ENCODE data around the gene IER2. TPM values are rescaled to one million over a fixed set of nuclear protein-coding genes. Genes with fewer than 3 reads are reported as not detected.

Gene IER2
- total and polyA plus RNA-seq, 2 of the 4 experiments (the other 2 are of a cell fraction): 7.7 to 102 TPM

GRCh38 chr19:13104848-13105711 is 45.1 kb upstream of the IER2 start:
- Histone ChIP-seq H3K27ac (ENCODE audit: insufficient read depth, low read length) (no peak overlapping the region), H2BK120ac (ENCODE audit: low read depth, low read length) (no peak overlapping the region), H2BK15ac (ENCODE audit: low read depth, low read length) (no peak overlapping the region), H3K4me1 (ENCODE audit: control insufficient read depth, insufficient read depth, low read length) (peaks cover 10% of the 10 kb centered on the region), H2AK5ac (ENCODE audit: low read depth, low read length) (no peak overlapping the region), H3K27me3 (ENCODE audit: control insufficient read depth, insufficient read depth, low read length) (no peaks in the 10 kb centered on the region), H4K8ac (ENCODE audit: low read depth in 2 of 2, low read length in 2 of 2) (no peak overlapping the region), H2AFZ (replicated peaks; ENCODE audit: low read length, poor library complexity) (peak overlapping the region; percentile 70), H3K9ac (ENCODE audit: low read depth, low read length) (no peak overlapping the region), H3K4me2 (ENCODE audit: low read depth, low read length) (no peak overlapping the region), H2BK5ac (ENCODE audit: low read depth, low read length, poor library complexity, severe bottlenecking) (no peak overlapping the region), H4K5ac (ENCODE audit: low read depth, low read length) (no peak overlapping the region), H3K18ac (ENCODE audit: low read depth, low read length) (no peak overlapping the region), H2BK20ac (ENCODE audit: low read depth, low read length) (no peak overlapping the region), H3K9me1 (ENCODE audit: insufficient read depth, low read length) (0 out of 2 replicates have a peak, but pooled peaks cover 4% of the 10 kb centered on the region), H3K36me3 (ENCODE audit: control insufficient read depth, insufficient read depth, low read length) (peaks cover 24% of the 10 kb centered on the region), H3K14ac (replicated peaks; ENCODE audit: low read depth, low read length) (no peak overlapping the region), H3K23ac (ENCODE audit: low read depth, low read length) (no peak overlapping the region), H3K4ac (ENCODE audit: low read depth, low read length) (no peak overlapping the region), H3K4me3 (ENCODE audit: insufficient read depth, low read depth, low read length) (no peak overlapping the region), H3K56ac (ENCODE audit: extremely low read depth, insufficient read depth, low read length) (no peak overlapping the region), H3K9me3 (ENCODE audit: control insufficient read depth, insufficient read depth, low read length) (no peaks in the 10 kb centered on the region), H2AK9ac (replicated peaks; ENCODE audit: low read depth, low read length, poor library complexity) (peak overlapping the region; percentile 24), H4K20me1 (ENCODE audit: insufficient read depth, low read length) (no peaks in the 10 kb centered on the region; the same call in 1 of the 2 replicates), H4K91ac (ENCODE audit: insufficient read depth, low read depth, low read length) (no peak overlapping the region), H3K79me1 (ENCODE audit: low read depth in 1 of 2, low read length in 2 of 2) (peaks cover 0 to 14% of the 10 kb centered on the region in 2 experiments; a peak in 1 of 4 replicates)
- no CpG with 5 or more reads among the region's 29 CpGs for WGBS, 2 experiments (ENCODE audit: extremely low coverage in 2 of 2, insufficient read length in 1 of 2)
- in situ Hi-C loops (cut with MboI; ENCODE audit: low sequenced_read_pairs) (no loop called here), dilution Hi-C loops (cut with HindIII; ENCODE audit: low sequenced_read_pairs, unreplicated experiment) (no loop called here), intact Hi-C loops (cut with micrococcal nuclease) (no loop called here)
- ChIA-PET CTCF (interaction anchor here (0.9 kb wide), 1 partner anchor 11 kb away, joined by 3 read pairs; no protein-coding TSS in a partner anchor), POLR2A (ENCODE audit: unreplicated experiment) (no interaction called here)
- no TSS peak for BruUV-seq (replicated peaks)
- no peak for DNase-seq
- TF ChIP-seq CEBPB (IDR thresholded peaks at IDR 0.05; ENCODE audit: low read depth, low read length): no peak
- TF ChIP-seq RFX5 (IDR thresholded peaks at IDR 0.05; ENCODE audit: low read depth, low read length): no peak
- TF ChIP-seq FOS (IDR thresholded peaks at IDR 0.05; ENCODE audit: low read depth, low read length): no peak
- no peak for TF ChIP-seq BHLHE40 (IDR thresholded peaks at IDR 0.05; ENCODE audit: low read depth, low read length)
- no peak for TF ChIP-seq CHD1 (IDR thresholded peaks at IDR 0.05; ENCODE audit: low read depth, low read length)
- TF ChIP-seq SMC3 (IDR thresholded peaks at IDR 0.05; ENCODE audit: low read depth, low read length): no peak
- no peak for TF ChIP-seq NFE2L2 (IDR thresholded peaks at IDR 0.05; ENCODE audit: low read depth, low read length)
- ATAC-seq (ENCODE audit: low read depth): no peak

All from IMR-90 (cell line).